ENCODE data around the gene WNT7B. TPM values are rescaled to one million over a fixed set of nuclear protein-coding genes. Genes with fewer than 3 reads are reported as not detected.
A peak's percentile ranks its signal among the peaks of the same experiment; 100 is the strongest.

Gene WNT7B
- polyA plus RNA-seq, 1 donor = 7.5 TPM

DNA sequence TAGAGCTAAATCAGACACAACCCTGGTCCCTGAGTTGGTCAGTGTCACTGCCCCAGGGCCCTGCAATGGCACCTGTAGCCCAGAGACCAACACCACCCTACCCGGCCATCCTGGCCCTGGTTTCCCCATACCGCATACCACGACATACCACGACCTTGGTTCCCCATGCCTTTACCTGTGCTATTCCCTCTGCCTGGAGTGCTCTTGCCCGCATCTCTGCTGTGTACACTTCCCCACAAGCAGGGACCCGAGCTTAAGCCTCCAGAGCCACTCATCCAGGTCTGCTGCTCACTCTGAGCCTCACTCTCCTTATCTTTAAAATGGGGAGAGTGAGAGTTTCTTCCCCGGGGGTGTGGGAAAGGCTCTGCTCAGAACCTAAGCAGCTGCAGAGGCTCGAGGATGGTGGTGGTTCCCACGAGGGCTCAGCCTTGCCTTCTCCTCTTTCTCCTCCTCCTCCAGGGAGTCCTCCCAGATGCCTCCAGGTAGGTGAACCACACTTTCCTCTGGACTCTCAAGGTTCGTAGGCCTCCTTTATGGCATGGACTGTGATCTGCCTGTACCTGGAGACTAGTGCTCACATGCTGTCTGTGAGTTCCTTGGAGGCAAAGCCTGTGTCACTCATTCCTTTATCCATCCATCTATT is 48.1 kb downstream of the WNT7B start:
- DNase-seq = no peak

DNA sequence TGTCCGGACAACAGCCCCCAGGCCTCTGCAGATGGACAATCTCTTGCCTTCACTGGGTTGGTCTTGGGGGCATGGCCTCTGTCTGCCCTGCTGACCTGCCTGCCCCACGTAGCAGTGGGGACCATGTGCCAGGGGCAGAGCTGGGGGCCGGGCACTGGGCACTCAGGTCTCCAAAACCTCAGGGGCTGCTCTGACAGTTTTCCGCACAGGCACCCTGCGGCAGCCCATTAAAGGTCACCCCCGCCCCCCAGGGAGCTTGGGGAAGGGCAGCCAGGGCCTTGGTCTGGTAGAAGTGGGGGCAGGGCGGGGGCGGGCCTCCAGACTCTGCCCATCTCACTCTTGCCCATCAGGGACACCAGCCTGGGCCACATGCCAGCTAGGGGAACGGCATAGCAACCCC is 49.9 kb downstream of the WNT7B start:
- no peak for DNase-seq

GRCh38 chr22:45926433-45926832 is 50.5 kb downstream of the WNT7B start:
- no peak for DNase-seq

GRCh38 chr22:45925811-45926351 is 51.1 kb downstream of the WNT7B start:
- DNase-seq = peak; percentile 38

DNA sequence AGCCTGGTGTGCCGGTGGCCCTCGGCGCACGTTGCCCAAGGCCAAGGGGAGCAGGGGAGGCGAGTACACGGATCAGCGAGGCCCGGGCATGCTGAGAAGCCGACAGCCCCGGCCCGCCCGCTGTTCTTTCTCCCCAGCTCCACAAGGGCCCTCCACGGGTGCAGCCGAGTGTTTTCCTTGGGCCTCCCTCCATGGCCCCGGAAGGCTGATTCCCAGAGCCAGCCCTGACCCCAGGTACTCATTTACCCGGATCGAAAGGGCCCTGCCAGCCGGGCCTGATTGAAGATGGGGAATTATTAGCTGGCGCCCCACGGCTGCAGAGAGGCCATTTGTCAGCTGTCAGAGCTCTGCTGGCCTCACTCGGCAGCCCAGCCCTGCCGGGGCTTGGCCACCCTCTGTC is 53.1 kb downstream of the WNT7B start:
- DNase-seq = peak; percentile 32

GRCh38 chr22:45923212-45923611 is 53.8 kb downstream of the WNT7B start:
- DNase-seq = no peak

- DNase-seq = no peak
Observed at GRCh38 chr22:45922661-45923060, 54.3 kb downstream of the WNT7B start.

DNA sequence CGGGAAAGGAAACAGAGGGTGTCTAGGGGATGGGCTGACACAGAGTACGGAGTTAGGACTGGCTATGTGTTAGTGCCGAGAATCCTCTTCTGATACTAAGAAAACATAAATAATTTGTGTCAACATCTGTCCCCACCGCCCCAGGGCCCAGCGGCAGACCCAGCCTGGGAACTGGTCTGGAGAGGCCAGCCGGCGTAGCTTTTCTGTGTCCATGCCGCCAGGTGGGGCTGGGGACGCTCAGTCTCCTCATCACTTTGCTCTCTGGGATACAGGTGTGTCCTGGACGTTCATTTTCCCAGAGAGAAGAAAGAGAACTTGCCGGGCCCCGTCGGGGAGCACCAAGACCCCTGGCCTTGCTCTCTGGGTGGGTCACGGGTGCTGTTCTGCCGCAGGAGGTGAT is 54.7 kb downstream of the WNT7B start:
- DNase-seq = no peak

GRCh38 chr22:45919504-45920286 is 57.3 kb downstream of the WNT7B start:
- no peak for DNase-seq

DNA sequence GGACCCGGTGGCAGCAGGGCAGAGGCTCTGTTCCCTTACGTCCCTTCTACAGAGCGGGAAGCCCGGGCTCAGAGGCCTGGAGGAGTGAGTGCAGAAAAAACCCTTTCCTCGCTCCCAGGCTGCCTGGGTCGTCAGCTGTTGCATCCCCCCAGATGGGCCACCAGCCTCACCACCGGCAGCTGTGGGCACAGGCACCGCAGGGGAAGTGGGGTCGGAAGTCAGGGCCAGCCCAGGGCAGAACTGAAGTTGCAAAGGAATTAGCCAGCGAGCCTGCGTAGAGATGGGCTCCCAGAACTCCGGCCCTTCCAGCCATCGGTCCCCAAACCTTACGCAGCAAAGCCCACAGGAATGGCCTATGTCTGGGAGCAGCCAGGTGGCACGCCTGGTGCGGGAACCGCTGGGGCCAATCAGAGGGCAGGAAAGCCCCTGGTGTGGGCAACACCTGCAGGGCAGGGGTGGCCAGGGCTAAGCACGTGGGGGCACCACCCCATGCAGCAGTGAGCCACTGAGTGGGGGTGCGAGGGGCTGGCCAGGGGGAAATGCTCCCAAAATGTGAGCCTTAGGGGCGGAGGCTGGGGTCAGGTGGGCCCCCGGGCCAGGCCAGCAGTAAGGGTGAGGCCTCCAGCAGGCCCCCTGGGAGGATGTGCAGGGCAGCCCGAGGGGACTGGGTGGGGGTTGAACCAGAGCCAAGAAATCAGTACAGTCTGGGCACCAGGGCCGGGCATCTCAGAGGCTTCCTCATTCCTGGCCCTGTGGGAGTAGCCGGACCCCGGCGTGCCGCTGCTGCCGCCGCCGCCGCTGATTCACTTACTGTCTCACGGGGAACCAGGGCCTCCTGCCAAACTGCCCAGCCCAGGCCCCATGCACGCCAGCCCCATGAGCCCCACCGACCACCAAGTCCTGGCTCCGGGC is 58.2 kb downstream of the WNT7B start:
- no peak for DNase-seq

- DNase-seq = no peak
Observed at GRCh38 chr22:45917700-45918458, 59.1 kb downstream of the WNT7B start.

DNA sequence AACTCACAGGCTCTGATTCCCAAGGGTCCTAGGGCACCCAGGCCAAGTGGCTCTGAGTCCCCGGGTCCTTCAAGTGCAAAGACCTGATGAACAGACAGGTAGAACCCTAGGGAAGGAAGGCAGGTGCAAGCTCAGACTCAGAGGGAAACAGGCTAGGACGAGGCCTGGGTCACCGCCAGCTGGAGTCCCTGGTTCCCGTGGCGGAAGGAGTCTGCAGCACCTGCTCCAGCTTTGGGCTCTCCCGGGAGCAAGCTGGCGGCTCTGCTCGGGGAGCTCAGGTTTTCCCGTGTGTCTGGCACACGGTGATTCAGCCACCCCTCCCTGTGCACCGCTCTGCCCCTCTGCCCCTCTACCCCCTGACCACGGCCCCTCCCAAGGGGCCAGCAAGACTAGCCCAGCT is 59.8 kb downstream of the WNT7B start:
- DNase-seq = no peak

- DNase-seq = no peak
Observed at GRCh38 chr22:45916515-45916914, 60.4 kb downstream of the WNT7B start.

- DNase-seq = no peak
Observed at GRCh38 chr22:45915841-45916240, 61.1 kb downstream of the WNT7B start.

DNA sequence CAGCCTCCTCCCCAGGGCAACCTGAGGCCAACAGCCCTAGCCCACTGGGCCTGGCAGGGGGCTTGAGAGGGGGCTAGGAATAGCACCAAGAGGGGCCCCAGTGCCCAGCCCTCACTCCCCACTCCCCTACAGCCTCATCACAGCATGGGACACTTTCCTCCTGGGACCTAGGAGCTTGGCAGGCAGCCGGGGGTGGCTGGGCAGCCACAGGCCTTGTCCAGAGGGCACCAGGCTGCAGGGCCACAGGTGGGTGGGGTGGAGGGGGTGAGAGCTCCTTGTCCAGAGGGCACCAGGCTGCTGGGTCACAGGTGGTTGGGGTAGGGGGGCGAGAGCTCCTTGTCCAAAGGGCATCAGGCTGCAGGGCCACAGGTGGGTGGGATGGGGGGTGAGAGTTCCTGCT is 61.8 kb downstream of the WNT7B start:
- DNase-seq = no peak

DNA sequence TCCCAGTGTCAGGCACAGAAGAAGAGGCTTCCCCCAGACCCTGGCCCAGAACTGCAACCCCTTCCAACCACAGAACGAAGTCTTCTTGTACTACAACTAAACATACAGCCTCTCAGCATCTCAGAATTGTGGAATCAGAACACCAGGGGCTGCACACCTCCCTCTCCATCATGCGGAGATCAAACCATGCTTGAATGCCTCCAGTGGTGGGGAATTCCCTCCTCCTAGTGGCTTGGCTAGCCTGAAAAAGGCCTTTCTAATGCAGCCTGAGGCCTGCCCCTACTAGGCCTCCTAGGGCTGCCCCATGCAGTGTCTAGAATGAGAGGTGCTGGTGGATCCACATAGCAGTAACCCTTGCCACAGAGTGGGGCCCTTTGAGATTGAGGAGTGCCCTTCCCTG is 62.7 kb downstream of the WNT7B start:
- no peak for DNase-seq

- no peak for DNase-seq
Observed at GRCh38 chr22:45912910-45913309, 64.1 kb downstream of the WNT7B start.

- no peak for DNase-seq
Observed at GRCh38 chr22:45911601-45912271, 65.2 kb downstream of the WNT7B start.

DNA sequence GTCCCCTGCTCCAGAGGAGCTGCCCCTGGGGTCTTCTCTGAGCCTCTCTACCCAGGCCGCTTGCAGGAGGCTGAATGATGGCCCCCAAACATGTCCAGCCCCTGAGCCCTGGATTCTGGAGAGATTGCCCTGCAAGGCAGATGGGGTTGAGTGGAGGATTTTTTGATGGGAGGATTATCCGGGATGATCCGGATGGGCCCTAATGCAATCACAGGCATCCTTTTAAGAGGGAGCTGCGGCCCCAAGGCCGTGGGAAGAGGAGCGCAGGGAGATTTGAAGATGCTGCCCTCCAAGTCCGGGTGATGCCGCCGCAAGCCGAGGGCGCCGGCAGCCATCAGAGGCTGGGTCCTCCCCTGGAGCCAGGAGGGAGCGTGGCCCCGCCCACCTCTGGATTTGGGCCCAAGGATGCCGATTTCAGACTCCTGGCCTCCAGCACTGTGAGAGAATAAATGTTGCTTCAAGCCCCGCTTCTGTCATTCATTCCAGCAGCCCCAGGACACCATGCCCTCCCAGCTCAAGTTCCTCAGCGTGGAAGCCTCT is 66.0 kb downstream of the WNT7B start:
- no peak for DNase-seq

- no peak for DNase-seq
Observed at GRCh38 chr22:45908961-45909360, 68.0 kb downstream of the WNT7B start.

DNA sequence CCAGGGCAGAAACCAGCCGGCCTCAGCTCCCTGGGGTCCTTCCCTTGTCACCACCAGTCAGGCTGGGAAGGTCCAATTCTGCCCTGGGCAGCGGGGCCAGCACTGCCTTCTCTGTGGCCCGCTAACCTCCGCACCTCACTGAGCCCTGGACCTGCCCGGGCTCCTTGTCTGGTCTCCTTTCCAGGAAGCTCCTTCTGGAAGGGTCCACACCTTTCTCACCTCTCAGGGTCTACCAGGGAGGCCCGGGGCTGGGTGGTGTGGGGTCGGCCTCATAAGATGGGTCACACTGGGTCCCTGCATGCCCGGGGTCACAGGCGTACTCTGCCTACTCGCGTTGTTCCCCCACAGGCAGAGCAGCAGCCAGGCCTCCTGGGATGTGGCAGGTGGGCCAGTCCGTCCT is 69.0 kb downstream of the WNT7B start:
- no peak for DNase-seq
